ENCODE results near the gene B3GNT9.

GRCh38 chr16:67105246-67105645 is 45.6 kb downstream of the B3GNT9 start:
- no peak for TF ChIP-seq CTCF (IDR thresholded peaks at IDR 0.05)
- no peak for TF ChIP-seq EP300 (IDR thresholded peaks at IDR 0.05; ENCODE audit: low read depth)

Data from transverse colon (tissue), 3 donors.